H9 (cell line): ENCODE results near the gene TBL2. TPM values are rescaled to one million over a fixed set of nuclear protein-coding genes. Genes with fewer than 3 reads are reported as not detected.

ENCODE experiments used
- DNase-seq: peaks from one replicate; pipeline ENCODE4 v3.0.0-alpha.2; 2017
- H2AFZ ChIP-seq: one replicate; pipeline ENCODE4 v1.6.1; 2013; ENCODE audit warnings: mild to moderate bottlenecking, low read length, control low read depth, moderate library complexity
- H2AK5ac ChIP-seq: 2 replicates; pipeline ENCODE4 v1.6.1; 2013; ENCODE audit warnings: low read length, control low read depth, mixed read lengths; ENCODE audit not compliant: insufficient read length
- H2BK120ac ChIP-seq: one replicate; pipeline ENCODE4 v1.6.1; 2013; ENCODE audit warnings: low read depth, mild to moderate bottlenecking, low read length, control low read depth, inconsistent platforms; ENCODE audit not compliant: poor library complexity, severe bottlenecking
- H2BK12ac ChIP-seq: 2 replicates; pipeline ENCODE4 v1.6.1; 2013; ENCODE audit warnings: low read length, control low read depth, mixed read lengths, low read depth; ENCODE audit not compliant: insufficient read length
- H2BK15ac ChIP-seq: 2 replicates; pipeline ENCODE4 v1.6.1; 2013; ENCODE audit warnings: low read depth, low read length, control low read depth
- H2BK20ac ChIP-seq: one replicate; pipeline ENCODE4 v1.6.1; 2013; ENCODE audit warnings: low read depth, mild to moderate bottlenecking, low read length, control low read depth, inconsistent platforms; ENCODE audit not compliant: poor library complexity, severe bottlenecking
- H2BK5ac ChIP-seq: 2 replicates; pipeline ENCODE4 v1.6.1; 2013; ENCODE audit warnings: low read length, control low read depth, mixed read lengths; ENCODE audit not compliant: insufficient read length
- H3K14ac ChIP-seq: 2 replicates; pipeline ENCODE4 v1.6.1; 2013; ENCODE audit warnings: low read length, control low read depth; ENCODE audit not compliant: insufficient read depth
- H3K18ac ChIP-seq: 2 replicates; pipeline ENCODE4 v1.6.1; 2013; ENCODE audit warnings: low read depth, mild to moderate bottlenecking, mixed read lengths, low read length, control low read depth; ENCODE audit not compliant: insufficient read length
- H3K23ac ChIP-seq: 2 replicates; pipeline ENCODE4 v1.6.1; 2013; ENCODE audit warnings: low read length, control low read depth, mixed read lengths, low read depth; ENCODE audit not compliant: insufficient read length
- H3K23me2 ChIP-seq: 2 replicates; pipeline ENCODE4 v1.6.1; 2013; ENCODE audit warnings: low read depth, mild to moderate bottlenecking, mixed read lengths, low read length, control low read depth; ENCODE audit not compliant: insufficient read length, poor library complexity, severe bottlenecking
- H3K27ac ChIP-seq: 2 replicates; pipeline ENCODE4 v1.5.1; 2013; ENCODE audit warnings: low read length, control low read depth, mixed read lengths, low read depth; ENCODE audit not compliant: insufficient read length
- H3K27me3 ChIP-seq: 2 replicates; pipeline ENCODE4 v1.6.1; 2013; ENCODE audit warnings: low read length, control low read depth, inconsistent platforms; ENCODE audit not compliant: insufficient read depth
- H3K4ac ChIP-seq: 2 replicates; pipeline ENCODE4 v1.6.1; 2013; ENCODE audit warnings: low read depth, mild to moderate bottlenecking, control low read depth, inconsistent platforms, low read length, moderate library complexity
- H3K4me1 ChIP-seq: 2 replicates; pipeline ENCODE4 v1.6.1; 2013; ENCODE audit warnings: low read length, control low read depth, inconsistent platforms; ENCODE audit not compliant: insufficient read depth
- H3K4me2 ChIP-seq: 2 replicates; pipeline ENCODE4 v1.6.1; 2013; ENCODE audit warnings: low read length, control low read depth, mixed read lengths; ENCODE audit not compliant: insufficient read length, insufficient read depth
- H3K56ac ChIP-seq: 2 replicates; pipeline ENCODE4 v1.6.1; 2013; ENCODE audit warnings: low read depth, mild to moderate bottlenecking, mixed read lengths, low read length, control low read depth; ENCODE audit not compliant: insufficient read length
- H3K79me1 ChIP-seq: 2 replicates; pipeline ENCODE4 v1.6.1; 2013; ENCODE audit warnings: low read depth, mild to moderate bottlenecking, moderate library complexity, low read length, control low read depth, inconsistent platforms; ENCODE audit not compliant: insufficient read depth, poor library complexity, severe bottlenecking
- H3K79me2 ChIP-seq: 2 replicates; pipeline ENCODE4 v1.6.1; 2013; ENCODE audit warnings: low read length, control low read depth, inconsistent platforms; ENCODE audit not compliant: insufficient read depth
- H3K9ac ChIP-seq: 2 replicates; pipeline ENCODE4 v1.6.1; 2013; ENCODE audit warnings: low read length, control low read depth, mixed read lengths; ENCODE audit not compliant: insufficient read length; ENCODE audit errors: extremely low read depth
- H3K9me3 ChIP-seq: one replicate; pipeline ENCODE4 v1.6.1; 2013; ENCODE audit warnings: low read depth, low read length, inconsistent platforms; ENCODE audit not compliant: control insufficient read depth
- H3T11ph ChIP-seq: one replicate; pipeline ENCODE4 v1.6.1; 2013; ENCODE audit warnings: mild to moderate bottlenecking, low read length, control low read depth, inconsistent platforms
- H4K20me1 ChIP-seq: one replicate; pipeline ENCODE4 v1.6.1; 2013; ENCODE audit not compliant: control insufficient read depth, insufficient read length, insufficient read depth
- H4K5ac ChIP-seq: 2 replicates; pipeline ENCODE4 v1.6.1; 2013; ENCODE audit warnings: low read depth, mild to moderate bottlenecking, mixed read lengths, low read length, control low read depth; ENCODE audit not compliant: insufficient read length
- H4K8ac ChIP-seq: replicated peaks from 2 replicates; pipeline ENCODE4 v1.6.1; 2013; ENCODE audit warnings: low read length, control low read depth, mixed read lengths, low read depth; ENCODE audit not compliant: insufficient read length
- H4K91ac ChIP-seq: 2 replicates; pipeline ENCODE4 v1.6.1; 2013; ENCODE audit warnings: low read depth, mild to moderate bottlenecking, moderate library complexity, mixed read lengths, low read length, control low read depth; ENCODE audit not compliant: insufficient read length
- H3K27ac Mint-ChIP-seq, 3 experiments: 2 replicates in 2 of 3; 3 replicates in 1 of 3; pipeline ENCODE4 v1.8.0; 2020 to 2021; ENCODE audit warnings: mixed read lengths in 3 of 3, mild to moderate bottlenecking in 1 of 3, moderate library complexity in 1 of 3
- H3K27me3 Mint-ChIP-seq: 2 replicates; pipeline ENCODE4 v1.8.0; 2021; ENCODE audit warnings: low read depth, mild to moderate bottlenecking, moderate library complexity, mixed read lengths
- H3K36me3 Mint-ChIP-seq, 3 experiments: 2 replicates in 2 of 3; 3 replicates in 1 of 3; pipeline ENCODE4 v1.8.0; 2020 to 2021; ENCODE audit warnings: low read depth in 3 of 3, mixed read lengths in 3 of 3; ENCODE audit not compliant: insufficient read depth in 1 of 3
- H3K4me1 Mint-ChIP-seq, 2 experiments: 2 replicates each; pipeline ENCODE4 v1.8.0; 2020; ENCODE audit warnings: mixed read lengths in 2 of 2
- H3K4me3 Mint-ChIP-seq, 2 experiments: 2 replicates in 1 of 2; 3 replicates in 1 of 2; pipeline ENCODE4 v1.8.0; 2020 to 2021; ENCODE audit warnings: mild to moderate bottlenecking in 2 of 2, mixed read lengths in 2 of 2, moderate library complexity in 1 of 2
- H3K9me3 Mint-ChIP-seq, 2 experiments: 2 replicates in 1 of 2; 3 replicates in 1 of 2; pipeline ENCODE4 v1.8.0; 2020; ENCODE audit warnings: mild to moderate bottlenecking in 2 of 2, mixed read lengths in 2 of 2, moderate library complexity in 1 of 2
- WGBS: extraction: QIAGEN DNeasy Blood & Tissue Kit; methylation state at CpG from one replicate; pipeline ENCODE4 v1.1.7; 2013; ENCODE audit warnings: missing lambda C conversion rate, low lambda C conversion rate, mixed read lengths; ENCODE audit not compliant: insufficient read length; ENCODE audit errors: extremely low coverage; 5-methylcytosine and 5-hydroxymethylcytosine counted together
- total RNA-seq: library from RNA; stranded (reverse); gene quantifications from 2 replicates; pipeline ENCODE4 v1.2.1, GENCODE V29; 2021
- TF ChIP-seq, protein P1 (sequence below): fragments of 200-600 bp; sonication (generic); conservative IDR thresholded peaks from 3 replicates; pipeline ENCODE4 v1.8.0; 2021; ENCODE audit warnings: antibody characterized with exemption, mild to moderate bottlenecking

The TBL2 gene
- total RNA-seq, 1 experiment from 2014 or later = 26.7 TPM

DNA sequence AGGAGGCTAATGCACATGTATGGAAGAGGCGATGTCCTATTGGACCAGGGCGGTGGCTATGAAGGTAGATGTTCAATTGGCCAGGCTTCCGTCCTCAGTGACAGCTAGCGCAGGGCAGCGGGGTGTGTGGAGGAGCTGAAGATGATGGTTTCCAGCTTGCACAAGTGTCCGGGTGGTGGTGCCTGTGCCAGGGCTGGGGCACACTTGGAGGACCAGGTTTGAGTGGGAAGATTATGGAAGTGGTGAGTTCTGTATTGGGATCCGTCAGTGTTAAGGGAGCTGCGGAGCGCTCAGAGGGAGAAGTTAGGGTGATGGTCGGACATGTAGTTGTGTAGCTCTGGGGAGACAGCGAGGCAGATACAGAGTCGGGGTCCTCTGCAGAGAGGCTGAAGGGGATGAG lies 8.5 kb upstream of the TBL2 start:
- no peaks in the 10 kb centered on the region for H3K79me1 ChIP-seq
- H4K5ac ChIP-seq = no peak overlapping the region
- no peak overlapping the region for H3K4ac ChIP-seq
- WGBS = no CpG with 5 or more reads among the region's 12 CpGs
- no peak overlapping the region for H4K91ac ChIP-seq
- Mint-ChIP-seq H3K27ac (no peak overlapping the region), H3K27me3 (peaks cover 66% of the 10 kb centered on the region), H3K36me3 (no peaks in the 10 kb centered on the region), H3K9me3 (no peaks in the 10 kb centered on the region), H3K4me3 (no peak overlapping the region; a peak in 1 of 5 replicates), H3K4me1 (peaks cover 0 to 4% of the 10 kb centered on the region in 2 experiments; a peak in 2 of 4 replicates)
- H2AFZ ChIP-seq = no peak overlapping the region
- H4K8ac ChIP-seq = no peak overlapping the region
- no peak overlapping the region for H3K23ac ChIP-seq
- no peak overlapping the region for H2AK5ac ChIP-seq
- no peak overlapping the region for H3K4me2 ChIP-seq
- H2BK15ac ChIP-seq = no peak overlapping the region
- H3K79me2 ChIP-seq = no peaks in the 10 kb centered on the region
- H3K9ac ChIP-seq = no peak overlapping the region
- no peak overlapping the region for H2BK12ac ChIP-seq
- TF ChIP-seq, protein P1, sequence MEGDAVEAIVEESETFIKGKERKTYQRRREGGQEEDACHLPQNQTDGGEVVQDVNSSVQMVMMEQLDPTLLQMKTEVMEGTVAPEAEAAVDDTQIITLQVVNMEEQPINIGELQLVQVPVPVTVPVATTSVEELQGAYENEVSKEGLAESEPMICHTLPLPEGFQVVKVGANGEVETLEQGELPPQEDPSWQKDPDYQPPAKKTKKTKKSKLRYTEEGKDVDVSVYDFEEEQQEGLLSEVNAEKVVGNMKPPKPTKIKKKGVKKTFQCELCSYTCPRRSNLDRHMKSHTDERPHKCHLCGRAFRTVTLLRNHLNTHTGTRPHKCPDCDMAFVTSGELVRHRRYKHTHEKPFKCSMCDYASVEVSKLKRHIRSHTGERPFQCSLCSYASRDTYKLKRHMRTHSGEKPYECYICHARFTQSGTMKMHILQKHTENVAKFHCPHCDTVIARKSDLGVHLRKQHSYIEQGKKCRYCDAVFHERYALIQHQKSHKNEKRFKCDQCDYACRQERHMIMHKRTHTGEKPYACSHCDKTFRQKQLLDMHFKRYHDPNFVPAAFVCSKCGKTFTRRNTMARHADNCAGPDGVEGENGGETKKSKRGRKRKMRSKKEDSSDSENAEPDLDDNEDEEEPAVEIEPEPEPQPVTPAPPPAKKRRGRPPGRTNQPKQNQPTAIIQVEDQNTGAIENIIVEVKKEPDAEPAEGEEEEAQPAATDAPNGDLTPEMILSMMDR = no peak
- no peaks in the 10 kb centered on the region for H3K4me1 ChIP-seq
- no peaks in the 10 kb centered on the region for H3K23me2 ChIP-seq
- H2BK5ac ChIP-seq = no peak overlapping the region
- no peak overlapping the region for H3K27ac ChIP-seq
- H3K27me3 ChIP-seq = peaks cover 2% of the 10 kb centered on the region; the same call in 1 of the 2 replicates
- H3K18ac ChIP-seq = no peak overlapping the region
- no peaks in the 10 kb centered on the region for H4K20me1 ChIP-seq
- H3K9me3 ChIP-seq = no peaks in the 10 kb centered on the region
- H2BK120ac ChIP-seq = no peak overlapping the region
- H2BK20ac ChIP-seq = no peak overlapping the region
- H3K56ac ChIP-seq = no peak overlapping the region
- no peak for DNase-seq
- no peak overlapping the region for H3K14ac ChIP-seq
- H3T11ph ChIP-seq = no peak overlapping the region
